ENCODE data around the gene PLCE1.

- no peak for TF ChIP-seq TAF1 (IDR thresholded peaks at IDR 0.05; ENCODE audit: borderline replicate concordance, insufficient read depth, low read length)
- TF ChIP-seq POLR2AphosphoS5 (IDR thresholded peaks at IDR 0.05; ENCODE audit: low read depth, low read length) = no peak
- TF ChIP-seq, protein P1, sequence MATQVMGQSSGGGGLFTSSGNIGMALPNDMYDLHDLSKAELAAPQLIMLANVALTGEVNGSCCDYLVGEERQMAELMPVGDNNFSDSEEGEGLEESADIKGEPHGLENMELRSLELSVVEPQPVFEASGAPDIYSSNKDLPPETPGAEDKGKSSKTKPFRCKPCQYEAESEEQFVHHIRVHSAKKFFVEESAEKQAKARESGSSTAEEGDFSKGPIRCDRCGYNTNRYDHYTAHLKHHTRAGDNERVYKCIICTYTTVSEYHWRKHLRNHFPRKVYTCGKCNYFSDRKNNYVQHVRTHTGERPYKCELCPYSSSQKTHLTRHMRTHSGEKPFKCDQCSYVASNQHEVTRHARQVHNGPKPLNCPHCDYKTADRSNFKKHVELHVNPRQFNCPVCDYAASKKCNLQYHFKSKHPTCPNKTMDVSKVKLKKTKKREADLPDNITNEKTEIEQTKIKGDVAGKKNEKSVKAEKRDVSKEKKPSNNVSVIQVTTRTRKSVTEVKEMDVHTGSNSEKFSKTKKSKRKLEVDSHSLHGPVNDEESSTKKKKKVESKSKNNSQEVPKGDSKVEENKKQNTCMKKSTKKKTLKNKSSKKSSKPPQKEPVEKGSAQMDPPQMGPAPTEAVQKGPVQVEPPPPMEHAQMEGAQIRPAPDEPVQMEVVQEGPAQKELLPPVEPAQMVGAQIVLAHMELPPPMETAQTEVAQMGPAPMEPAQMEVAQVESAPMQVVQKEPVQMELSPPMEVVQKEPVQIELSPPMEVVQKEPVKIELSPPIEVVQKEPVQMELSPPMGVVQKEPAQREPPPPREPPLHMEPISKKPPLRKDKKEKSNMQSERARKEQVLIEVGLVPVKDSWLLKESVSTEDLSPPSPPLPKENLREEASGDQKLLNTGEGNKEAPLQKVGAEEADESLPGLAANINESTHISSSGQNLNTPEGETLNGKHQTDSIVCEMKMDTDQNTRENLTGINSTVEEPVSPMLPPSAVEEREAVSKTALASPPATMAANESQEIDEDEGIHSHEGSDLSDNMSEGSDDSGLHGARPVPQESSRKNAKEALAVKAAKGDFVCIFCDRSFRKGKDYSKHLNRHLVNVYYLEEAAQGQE (IDR thresholded peaks at IDR 0.05; ENCODE audit: insufficient read depth in 1 of 2, low read depth in 2 of 2, low read length in 2 of 2) = no peak
Measured at GRCh38 chr10:94010116-94010515, 16.4 kb downstream of the PLCE1 start.

All from PFSK-1 (cell line).